Rectal smooth muscle tissue (tissue), 1 donor: ENCODE measurements around the gene TENT5C.

ENCODE experiments used
- H3K27ac ChIP-seq: one replicate; pipeline ENCODE4 v1.7.0; 2013; ENCODE audit warnings: low read depth, low read length, inconsistent platforms
- H3K27me3 ChIP-seq: one replicate; pipeline ENCODE4 v1.7.0; 2013; ENCODE audit warnings: low read length; ENCODE audit not compliant: control insufficient read depth, insufficient read depth
- H3K36me3 ChIP-seq: one replicate; pipeline ENCODE4 v1.7.0; 2013; ENCODE audit warnings: low read length; ENCODE audit not compliant: control insufficient read depth, insufficient read depth
- H3K4me1 ChIP-seq: one replicate; pipeline ENCODE4 v1.7.0; 2013; ENCODE audit warnings: low read length; ENCODE audit not compliant: control insufficient read depth, insufficient read depth
- H3K4me3 ChIP-seq: one replicate; pipeline ENCODE4 v1.7.0; 2013; ENCODE audit warnings: low read length
- H3K9ac ChIP-seq: one replicate; pipeline ENCODE4 v1.7.0; 2013; ENCODE audit warnings: low read length

TENT5C gene

GRCh38 chr1:117659550-117660270 is 53.9 kb downstream of the TENT5C start:
- no peak overlapping the region for H3K27ac ChIP-seq
- no peaks in the 10 kb centered on the region for H3K4me1 ChIP-seq
- H3K36me3 ChIP-seq, result no peaks in the 10 kb centered on the region
- H3K27me3 ChIP-seq, result no peaks in the 10 kb centered on the region
- no peak overlapping the region for H3K4me3 ChIP-seq
- H3K9ac ChIP-seq, result no peak overlapping the region

- no peak overlapping the region for H3K27ac ChIP-seq
- H3K9ac ChIP-seq, result no peak overlapping the region
- H3K36me3 ChIP-seq, result no peaks in the 10 kb centered on the region
- H3K4me3 ChIP-seq, result no peak overlapping the region
- H3K4me1 ChIP-seq, result no peaks in the 10 kb centered on the region
- H3K27me3 ChIP-seq, result no peaks in the 10 kb centered on the region
Observed at GRCh38 chr1:117660271-117660965, 54.6 kb downstream of the TENT5C start.

DNA sequence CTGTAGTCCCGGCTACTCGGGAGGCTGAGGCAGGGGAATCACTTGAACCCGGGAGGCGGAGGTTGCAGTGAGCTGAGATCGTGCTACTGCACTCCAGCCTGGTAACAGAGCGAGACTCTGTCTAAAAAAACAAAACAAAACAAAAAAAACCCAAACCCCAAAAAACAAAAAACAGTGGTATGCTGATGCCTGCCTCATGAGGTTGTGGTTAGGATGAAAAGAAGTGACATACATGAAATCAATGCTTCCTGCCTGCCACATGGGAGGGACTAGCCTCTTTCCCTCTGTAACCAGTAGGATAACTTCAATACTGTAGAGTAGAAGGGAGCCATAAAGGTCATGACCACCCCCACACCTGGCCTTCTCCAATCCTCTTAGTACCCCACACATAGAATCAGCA is 55.2 kb downstream of the TENT5C start:
- H3K27ac ChIP-seq, result no peak overlapping the region
- no peak overlapping the region for H3K9ac ChIP-seq
- H3K4me3 ChIP-seq, result no peak overlapping the region
- H3K27me3 ChIP-seq, result no peaks in the 10 kb centered on the region
- H3K4me1 ChIP-seq, result no peaks in the 10 kb centered on the region
- H3K36me3 ChIP-seq, result no peaks in the 10 kb centered on the region

DNA sequence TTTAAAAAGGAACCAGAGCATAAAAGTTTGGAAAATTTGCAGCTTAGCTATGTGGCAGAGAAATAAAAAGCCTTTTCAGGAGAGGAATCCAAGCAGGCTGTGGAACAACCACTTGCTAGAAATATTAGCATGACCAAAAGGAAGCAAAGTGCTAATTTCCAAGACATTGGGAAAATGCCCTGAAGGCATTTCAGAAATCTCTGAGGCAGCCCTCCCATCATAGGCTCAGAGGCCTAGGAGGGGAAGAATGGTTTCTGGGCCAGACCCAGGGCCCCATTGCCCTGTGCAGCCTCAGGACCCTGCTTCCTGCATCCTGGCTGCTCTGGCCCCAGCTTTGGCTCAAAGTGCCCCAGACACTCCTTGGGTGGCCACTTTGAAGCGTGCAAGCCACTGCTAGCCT is 56.8 kb downstream of the TENT5C start:
- Histone ChIP-seq H3K4me1 (no peaks in the 10 kb centered on the region), H3K9ac (no peak overlapping the region), H3K27ac (no peak overlapping the region), H3K4me3 (no peak overlapping the region), H3K27me3 (no peaks in the 10 kb centered on the region), H3K36me3 (no peaks in the 10 kb centered on the region)

- no peak overlapping the region for H3K27ac ChIP-seq
- H3K4me1 ChIP-seq, result no peaks in the 10 kb centered on the region
Observed at GRCh38 chr1:117663156-117663902, 57.5 kb downstream of the TENT5C start.

DNA sequence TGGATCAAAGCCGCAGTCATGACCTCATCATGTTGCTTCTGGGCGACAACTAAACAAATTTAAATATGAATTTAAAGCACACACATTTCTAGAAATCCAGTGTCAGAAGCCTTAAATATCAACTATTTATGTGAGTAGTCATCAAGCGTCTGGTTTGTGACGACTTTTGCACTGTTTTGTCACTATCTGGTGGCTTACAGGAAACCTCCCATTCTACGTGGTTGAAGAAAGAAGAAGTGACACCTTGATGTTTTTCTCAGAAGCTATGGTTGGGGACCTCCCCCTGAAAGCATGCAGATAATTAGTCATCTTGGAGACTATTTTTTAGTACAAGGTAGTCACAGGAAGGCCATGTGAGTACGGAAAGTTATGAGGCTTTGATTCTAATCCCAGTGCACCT is 58.5 kb downstream of the TENT5C start:
- H3K4me1 ChIP-seq, result no peaks in the 10 kb centered on the region
- no peaks in the 10 kb centered on the region for H3K36me3 ChIP-seq
- H3K4me3 ChIP-seq, result no peak overlapping the region
- H3K9ac ChIP-seq, result no peak overlapping the region
- H3K27ac ChIP-seq, result no peak overlapping the region
- H3K27me3 ChIP-seq, result no peaks in the 10 kb centered on the region

More at GRCh38 chr1:117663156-117663902, 57.5 kb downstream of the TENT5C start:
- Histone ChIP-seq H3K27me3 (no peaks in the 10 kb centered on the region), H3K36me3 (no peaks in the 10 kb centered on the region), H3K9ac (no peak overlapping the region), H3K4me3 (no peak overlapping the region)

- Histone ChIP-seq H3K4me1 (no peaks in the 10 kb centered on the region), H3K9ac (no peak overlapping the region), H3K4me3 (no peak overlapping the region), H3K27me3 (no peaks in the 10 kb centered on the region), H3K36me3 (no peaks in the 10 kb centered on the region), H3K27ac (no peak overlapping the region)
Observed at GRCh38 chr1:117665556-117666270, 59.9 kb downstream of the TENT5C start.

DNA sequence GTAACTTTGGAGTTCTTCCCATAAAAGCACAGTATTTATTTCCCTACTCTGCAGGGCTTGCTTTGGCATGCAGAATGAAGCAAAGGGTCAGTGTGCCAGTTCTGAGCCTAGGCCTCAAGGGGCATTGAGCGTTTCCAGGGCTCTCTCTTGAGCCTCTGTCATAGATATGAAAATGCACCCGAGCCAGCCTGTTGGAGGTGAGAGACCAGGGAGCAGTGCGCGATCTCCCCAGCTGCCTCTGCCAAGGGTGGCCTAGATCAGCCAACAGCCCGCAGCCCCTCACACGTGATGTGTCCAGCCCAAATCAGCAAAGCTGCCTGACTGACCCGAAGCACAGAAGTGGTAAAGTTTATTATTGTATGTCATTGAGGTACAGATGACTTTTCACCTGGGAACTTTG is 63.7 kb downstream of the TENT5C start:
- Histone ChIP-seq H3K27me3 (no peaks in the 10 kb centered on the region), H3K4me1 (peaks cover 3% of the 10 kb centered on the region), H3K9ac (no peak overlapping the region), H3K36me3 (no peaks in the 10 kb centered on the region), H3K4me3 (no peak overlapping the region), H3K27ac (no peak overlapping the region)

DNA sequence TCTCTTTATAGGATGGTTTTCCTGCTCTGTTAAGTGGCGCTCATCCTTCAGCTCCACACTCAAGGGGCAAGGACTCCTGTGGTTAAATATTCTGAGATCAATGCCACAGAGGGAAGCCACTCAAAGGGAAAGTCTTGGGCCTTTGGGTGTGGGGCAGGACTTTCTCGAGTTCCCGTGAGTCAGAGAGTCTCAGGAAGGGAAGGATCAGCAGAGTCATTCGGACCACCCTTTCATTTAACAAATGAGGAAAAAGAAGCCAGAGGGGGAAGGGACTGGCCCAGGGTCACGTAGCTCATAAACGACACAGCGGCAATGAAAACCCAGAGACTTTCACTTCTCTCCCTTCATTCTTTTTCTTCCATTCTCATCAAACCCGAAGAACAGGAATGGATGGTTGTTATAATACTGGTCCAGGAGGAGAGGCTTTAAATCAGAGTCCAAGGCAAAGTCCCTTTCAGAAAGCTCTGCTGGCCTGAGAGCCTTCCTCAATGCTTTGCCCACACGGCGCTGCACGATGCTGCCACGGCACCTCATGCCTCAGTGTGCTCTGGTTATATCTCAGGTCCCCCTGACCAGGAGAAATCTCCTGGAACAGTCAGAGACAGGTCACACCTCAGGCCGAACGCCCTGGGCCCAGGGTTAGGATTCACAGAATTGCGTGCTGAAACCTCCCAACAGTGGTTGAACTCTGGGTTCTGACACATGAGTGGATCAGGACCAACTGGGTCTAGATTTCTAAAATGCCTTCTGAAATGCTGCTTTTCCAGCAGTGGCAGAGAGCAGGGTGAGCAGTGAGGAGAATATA is 65.3 kb downstream of the TENT5C start:
- no peak overlapping the region for H3K4me3 ChIP-seq
- H3K4me1 ChIP-seq, result peaks cover 3% of the 10 kb centered on the region
- no peak overlapping the region for H3K27ac ChIP-seq
- no peaks in the 10 kb centered on the region for H3K36me3 ChIP-seq
- no peak overlapping the region for H3K9ac ChIP-seq
- H3K27me3 ChIP-seq, result no peaks in the 10 kb centered on the region

- peaks cover 3% of the 10 kb centered on the region for H3K4me1 ChIP-seq
- no peaks in the 10 kb centered on the region for H3K27me3 ChIP-seq
- no peaks in the 10 kb centered on the region for H3K36me3 ChIP-seq
- H3K9ac ChIP-seq, result no peak overlapping the region
- H3K27ac ChIP-seq, result no peak overlapping the region
- no peak overlapping the region for H3K4me3 ChIP-seq
Observed at GRCh38 chr1:117671781-117672501, 66.1 kb downstream of the TENT5C start.

GRCh38 chr1:117672756-117673155 is 66.9 kb downstream of the TENT5C start:
- Histone ChIP-seq H3K4me1 (peaks cover 3% of the 10 kb centered on the region), H3K36me3 (no peaks in the 10 kb centered on the region), H3K4me3 (no peak overlapping the region), H3K27ac (no peak overlapping the region), H3K9ac (no peak overlapping the region), H3K27me3 (no peaks in the 10 kb centered on the region)
